Esophagus muscularis mucosa (tissue), 4 donors: ENCODE measurements around the gene B3GNT7. TPM values are rescaled to one million over a fixed set of nuclear protein-coding genes. Genes with fewer than 3 reads are reported as not detected.

Experiments
- DNase-seq: peaks from one replicate; pipeline ENCODE4 v3.0.0-alpha.2; 2017; ENCODE audit errors: extremely low spot score
- H3K27ac ChIP-seq, 4 donors: fragments of 200-600 bp; sonication (generic); replicated peaks in 1 of 4; 1 replicate in 3 of 4; 2 replicates in 1 of 4; pipeline ENCODE4 v1.5.1; 2016 to 2019; ENCODE audit warnings: mild to moderate bottlenecking in 1 of 4
- H3K27me3 ChIP-seq, 4 donors: fragments of 200-600 bp; sonication (generic); one replicate each; pipeline versions ENCODE4 v1.5.1 to v1.6.0; 2016 to 2019
- H3K36me3 ChIP-seq, 4 donors: fragments of 200-600 bp; sonication (generic); one replicate each; pipeline ENCODE4 v1.5.1; 2016 to 2019
- H3K4me1 ChIP-seq, 4 donors: fragments of 200-600 bp; sonication (generic); one replicate each; pipeline ENCODE4 v1.5.1; 2016 to 2019
- H3K4me3 ChIP-seq, 4 donors: fragments of 200-600 bp; sonication (generic); 1 replicate in 2 of 4; 2 replicates in 2 of 4; pipeline ENCODE4 v1.5.1; 2016 to 2019; ENCODE audit warnings: mild to moderate bottlenecking in 4 of 4, moderate library complexity in 1 of 4
- H3K9me3 ChIP-seq, 4 donors: fragments of 200-600 bp; sonication (generic); 1 replicate in 3 of 4; 2 replicates in 1 of 4; pipeline ENCODE4 v1.5.1; 2016 to 2019
- EP300 ChIP-seq: sonication (generic); formaldehyde crosslinking; IDR thresholded peaks from one replicate; pipeline ENCODE4 v1.6.1; 2017; ENCODE audit warnings: antibody characterized with exemption
- POLR2A ChIP-seq: fragments of 450-650 bp; IDR thresholded peaks from one replicate; pipeline ENCODE4 v1.6.1; 2017; ENCODE audit warnings: antibody characterized with exemption, moderate library complexity, mild to moderate bottlenecking, low read depth
- POLR2AphosphoS5 ChIP-seq, 2 donors: sonication (generic); formaldehyde crosslinking; IDR thresholded peaks; one replicate each; pipeline ENCODE4 v1.6.1; 2017; ENCODE audit warnings: antibody characterized with exemption in 2 of 2
- WGBS: methylation state at CpG from one replicate; pipeline ENCODE4 v1.1.5; 2018; 5-methylcytosine and 5-hydroxymethylcytosine counted together
- intact Hi-C: fragments of 100-400 bp; cut with DNase I; formaldehyde crosslinking; loops from one replicate; pipeline ENCODE4 v1.15.1; 2023
- total RNA-seq, 4 donors: library from RNA; depleted of rRNA; stranded (reverse); fragments of >200 nt; gene quantifications; one replicate each; pipeline versions ENCODE4 v1.1.0 to v1.2.1, GENCODE V29; 2016
- TF ChIP-seq, protein P1 (sequence below), 3 experiments: fragments of 200-600 bp in 2 of 3; fragments of 450-650 bp in 1 of 3; sonication (generic) in 2 of 3; IDR thresholded peaks; one replicate each; pipeline ENCODE4 v1.5.1; 2017 to 2019; ENCODE audit warnings: antibody characterized with exemption in 3 of 3, mild to moderate bottlenecking in 2 of 3, moderate library complexity in 1 of 3

B3GNT7 gene
- total RNA-seq, 4 donors from 2014 or later, result 3.7 to 7.0 (median 4.5) TPM

DNA sequence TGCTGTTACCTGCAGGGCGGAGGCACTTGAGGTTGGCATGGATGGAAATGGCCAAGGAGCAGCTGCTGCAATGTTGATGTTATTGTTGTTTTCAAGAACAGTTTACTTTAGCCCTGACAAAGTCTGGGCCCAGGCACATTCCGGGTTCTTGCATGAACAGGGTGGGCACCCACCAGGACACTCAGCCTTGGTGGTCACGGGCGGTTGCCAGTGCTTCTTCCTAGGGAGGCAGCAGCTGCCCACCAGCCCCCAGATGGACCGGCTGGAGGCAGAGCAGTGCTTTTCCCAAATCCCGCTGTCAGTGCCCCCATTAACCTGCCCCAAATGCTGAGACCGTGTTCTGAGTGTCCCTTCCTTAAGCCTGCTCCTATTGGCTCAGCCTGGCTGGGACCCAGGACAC, 38.5 kb upstream of the B3GNT7 start:
- intact Hi-C loops, result no loop called here
- H3K4me1 ChIP-seq, result peaks cover 0 to 5% (median 4%) of the 10 kb centered on the region in 4 donors
- no peak overlapping the region for H3K4me3 ChIP-seq
- WGBS, result 96% methylated on average over 3 of the region's 7 CpGs
- no peaks in the 10 kb centered on the region for H3K27me3 ChIP-seq
- H3K36me3 ChIP-seq, result peaks cover 0 to 65% (median 36%) of the 10 kb centered on the region in 4 donors
- H3K9me3 ChIP-seq, result no peaks in the 10 kb centered on the region
- DNase-seq, result no peak
- H3K27ac ChIP-seq, result no peak overlapping the region
- no peak for TF ChIP-seq EP300
- TF ChIP-seq, protein P1, sequence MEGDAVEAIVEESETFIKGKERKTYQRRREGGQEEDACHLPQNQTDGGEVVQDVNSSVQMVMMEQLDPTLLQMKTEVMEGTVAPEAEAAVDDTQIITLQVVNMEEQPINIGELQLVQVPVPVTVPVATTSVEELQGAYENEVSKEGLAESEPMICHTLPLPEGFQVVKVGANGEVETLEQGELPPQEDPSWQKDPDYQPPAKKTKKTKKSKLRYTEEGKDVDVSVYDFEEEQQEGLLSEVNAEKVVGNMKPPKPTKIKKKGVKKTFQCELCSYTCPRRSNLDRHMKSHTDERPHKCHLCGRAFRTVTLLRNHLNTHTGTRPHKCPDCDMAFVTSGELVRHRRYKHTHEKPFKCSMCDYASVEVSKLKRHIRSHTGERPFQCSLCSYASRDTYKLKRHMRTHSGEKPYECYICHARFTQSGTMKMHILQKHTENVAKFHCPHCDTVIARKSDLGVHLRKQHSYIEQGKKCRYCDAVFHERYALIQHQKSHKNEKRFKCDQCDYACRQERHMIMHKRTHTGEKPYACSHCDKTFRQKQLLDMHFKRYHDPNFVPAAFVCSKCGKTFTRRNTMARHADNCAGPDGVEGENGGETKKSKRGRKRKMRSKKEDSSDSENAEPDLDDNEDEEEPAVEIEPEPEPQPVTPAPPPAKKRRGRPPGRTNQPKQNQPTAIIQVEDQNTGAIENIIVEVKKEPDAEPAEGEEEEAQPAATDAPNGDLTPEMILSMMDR (IDR thresholded peaks at IDR 0.05), result no peak
- no peak for TF ChIP-seq POLR2AphosphoS5 (IDR thresholded peaks at IDR 0.05)
- no peak for TF ChIP-seq POLR2A

DNA sequence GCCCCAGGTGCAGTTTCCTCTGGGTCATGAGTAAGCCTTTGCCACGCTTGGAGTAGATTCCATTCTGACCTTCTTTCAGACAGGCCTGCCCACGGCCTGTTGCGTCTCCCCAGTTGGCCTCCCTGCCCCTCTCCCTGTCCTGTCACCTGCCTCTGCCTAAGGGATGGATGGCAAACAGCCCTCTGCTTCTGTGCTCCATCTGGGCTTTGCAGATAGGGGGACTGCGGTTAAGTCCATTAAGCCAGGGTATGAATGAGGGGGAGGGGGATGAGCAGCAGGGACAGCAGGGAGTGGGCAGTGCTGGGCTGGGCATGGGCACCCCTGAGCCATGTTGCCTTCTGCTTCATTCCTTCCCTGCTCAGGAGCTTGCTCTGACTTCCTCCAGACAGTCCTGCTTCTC, 37.6 kb upstream of the B3GNT7 start:
- intact Hi-C loops, result no loop called here
- 90% methylated on average over 4 of the region's 4 CpGs for WGBS
- no peak for TF ChIP-seq POLR2AphosphoS5 (IDR thresholded peaks at IDR 0.05)
- TF ChIP-seq EP300, result no peak
- TF ChIP-seq POLR2A, result no peak
- TF ChIP-seq, protein P1 (IDR thresholded peaks at IDR 0.05), result no peak
- Histone ChIP-seq H3K27ac (no peak overlapping the region), H3K9me3 (no peaks in the 10 kb centered on the region), H3K4me1 (peaks cover 0 to 5% (median 4%) of the 10 kb centered on the region in 4 donors), H3K4me3 (no peak overlapping the region), H3K36me3 (peaks cover 0 to 74% (median 43%) of the 10 kb centered on the region in 4 donors), H3K27me3 (no peaks in the 10 kb centered on the region)
- no peak for DNase-seq

DNA sequence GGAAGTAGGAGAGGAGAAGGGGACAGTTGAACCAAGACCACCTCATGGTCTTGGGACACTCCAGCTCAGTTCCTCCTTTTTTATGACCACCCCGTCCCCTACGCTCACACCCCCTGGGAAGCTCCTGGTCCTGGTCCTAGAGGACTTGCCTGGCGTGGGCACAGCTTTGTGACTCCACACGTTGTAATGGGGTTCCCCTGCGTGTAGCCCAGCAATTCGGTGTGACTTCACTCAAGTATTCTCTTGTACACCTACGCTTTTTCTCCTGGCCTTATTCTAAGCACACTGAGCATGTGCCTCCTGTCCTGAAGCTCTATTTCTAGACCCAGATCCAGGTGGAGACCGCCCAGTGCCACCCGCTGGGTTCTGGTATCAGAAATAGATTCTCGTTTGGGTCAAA, 36.1 kb upstream of the B3GNT7 start:
- DNase-seq, result no peak
- H3K27me3 ChIP-seq, result no peaks in the 10 kb centered on the region
- intact Hi-C loops, result no loop called here
- 89% methylated on average over 9 of the region's 10 CpGs for WGBS
- H3K4me3 ChIP-seq, result no peak overlapping the region
- peaks cover 0 to 89% (median 54%) of the 10 kb centered on the region in 4 donors for H3K36me3 ChIP-seq
- H3K27ac ChIP-seq, result no peak overlapping the region
- H3K9me3 ChIP-seq, result no peaks in the 10 kb centered on the region
- TF ChIP-seq, protein P1 (IDR thresholded peaks at IDR 0.05), result no peak
- no peak for TF ChIP-seq EP300
- no peak for TF ChIP-seq POLR2A
- H3K4me1 ChIP-seq, result peaks cover 0 to 6% (median 4%) of the 10 kb centered on the region in 4 donors

DNA sequence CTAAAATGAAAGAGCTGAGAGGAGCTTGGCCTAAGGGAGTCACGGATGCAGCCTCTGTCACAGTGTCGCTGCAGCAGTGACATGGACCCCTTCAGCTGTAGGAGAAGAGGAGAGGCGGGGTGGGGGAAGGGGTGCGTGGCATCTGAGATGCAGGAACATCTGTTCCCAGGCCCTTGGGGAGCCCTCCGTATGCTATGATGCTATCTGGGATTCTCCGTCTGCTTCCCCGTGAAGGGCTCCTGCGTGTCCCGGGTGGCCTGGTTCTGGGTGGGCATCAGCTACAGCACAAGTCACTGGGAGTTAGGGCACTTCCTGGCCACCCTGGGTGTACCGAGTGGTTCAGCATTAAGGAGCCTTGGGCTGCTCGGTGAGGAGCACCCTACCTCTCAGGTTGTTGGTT, 35.6 kb upstream of the B3GNT7 start:
- 96% methylated on average over 7 of the region's 11 CpGs for WGBS
- no peaks in the 10 kb centered on the region for H3K27me3 ChIP-seq
- intact Hi-C loops, result no loop called here
- no peak for TF ChIP-seq EP300
- no peak for TF ChIP-seq POLR2A
- no peak for TF ChIP-seq POLR2AphosphoS5 (IDR thresholded peaks at IDR 0.05)
- TF ChIP-seq, protein P1 (IDR thresholded peaks at IDR 0.05), result no peak
- no peaks in the 10 kb centered on the region for H3K9me3 ChIP-seq
- no peak overlapping the region for H3K27ac ChIP-seq
- peaks cover 0 to 91% (median 56%) of the 10 kb centered on the region in 4 donors for H3K36me3 ChIP-seq
- no peak overlapping the region for H3K4me3 ChIP-seq
- H3K4me1 ChIP-seq, result peaks cover 0 to 11% (median 6%) of the 10 kb centered on the region in 4 donors
- DNase-seq, result no peak

DNA sequence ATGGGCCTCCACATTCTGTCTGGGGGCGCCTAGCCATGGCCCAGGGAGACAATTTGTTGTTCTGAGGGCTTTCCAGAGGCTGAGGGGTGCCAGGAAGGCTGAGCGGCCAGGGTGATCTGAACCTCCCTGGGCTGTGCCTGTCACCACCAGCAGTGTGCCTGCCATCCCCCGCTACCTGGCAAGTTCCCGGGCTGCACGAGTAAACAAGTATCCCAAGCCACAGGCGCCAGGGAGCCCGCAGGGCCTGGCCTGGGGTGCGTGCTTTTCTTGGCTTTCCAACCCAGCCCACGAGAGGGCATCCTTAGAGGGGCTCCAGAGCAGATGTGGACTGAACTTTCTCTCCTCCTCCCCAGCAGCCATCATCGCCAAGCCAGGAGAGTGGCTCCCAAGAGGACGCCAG, 35.1 kb upstream of the B3GNT7 start:
- Histone ChIP-seq H3K27ac (no peak overlapping the region), H3K4me1 (peaks cover 0 to 11% (median 6%) of the 10 kb centered on the region in 4 donors), H3K27me3 (no peaks in the 10 kb centered on the region), H3K4me3 (no peak overlapping the region), H3K36me3 (peaks cover 0 to 94% (median 57%) of the 10 kb centered on the region in 4 donors), H3K9me3 (no peaks in the 10 kb centered on the region)
- TF ChIP-seq POLR2AphosphoS5 (IDR thresholded peaks at IDR 0.05) (no peak), POLR2A (no peak), EP300 (no peak)
- TF ChIP-seq, protein P1 (IDR thresholded peaks at IDR 0.05), result no peak
- intact Hi-C loops, result no loop called here
- DNase-seq, result no peak
- WGBS, result 100% methylated on average over 2 of the region's 11 CpGs
